ENCODE data around the gene PDCD1LG2.
"Not testable (repeated sequence)": the region's sequence is repeated elsewhere in the genome, so short reads cannot be mapped to it uniquely, and the experiment has no call there.

Gene PDCD1LG2

DNA sequence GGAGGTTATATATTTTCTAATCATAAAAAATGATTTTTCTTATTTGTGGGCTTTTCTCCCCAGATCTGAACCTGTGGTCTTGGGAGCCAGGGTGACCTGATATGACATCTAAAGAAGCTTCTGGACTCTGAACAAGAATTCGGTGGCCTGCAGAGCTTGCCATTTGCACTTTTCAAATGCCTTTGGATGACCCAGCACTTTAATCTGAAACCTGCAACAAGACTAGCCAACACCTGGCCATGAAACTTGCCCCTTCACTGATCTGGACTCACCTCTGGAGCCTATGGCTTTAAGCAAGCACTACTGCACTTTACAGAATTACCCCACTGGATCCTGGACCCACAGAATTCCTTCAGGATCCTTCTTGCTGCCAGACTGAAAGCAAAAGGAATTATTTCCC, 59.6 kb downstream of the PDCD1LG2 start:
- DNase-seq = no peak

DNA sequence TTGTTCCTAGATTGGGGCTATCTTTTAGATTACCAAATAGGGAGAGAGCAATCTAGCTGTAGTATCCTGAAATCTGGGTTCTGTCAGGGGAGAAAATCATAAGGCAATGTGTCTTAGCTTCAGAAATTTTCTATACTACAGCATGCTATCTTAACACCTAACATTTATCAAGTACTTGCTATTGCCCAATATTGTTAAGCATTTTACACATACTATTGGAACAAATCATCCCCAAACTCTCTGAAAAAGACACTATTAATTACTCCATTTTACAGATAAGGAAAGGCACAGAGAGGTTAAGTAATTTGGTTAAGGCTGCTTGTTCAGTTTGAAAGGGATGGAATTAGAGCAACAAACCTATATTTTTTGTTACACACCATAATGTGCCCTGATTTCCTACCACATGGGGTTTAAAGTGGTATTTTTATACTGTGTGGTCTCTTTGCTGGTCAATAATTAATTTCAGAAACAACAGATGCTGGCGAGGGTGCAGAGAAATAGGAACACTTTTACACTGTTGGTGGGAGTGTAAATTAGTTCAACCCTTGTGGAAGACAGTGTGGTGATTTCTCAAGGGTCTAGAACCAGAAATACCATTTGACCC, 61.4 kb downstream of the PDCD1LG2 start:
- DNase-seq = no peak

DNA sequence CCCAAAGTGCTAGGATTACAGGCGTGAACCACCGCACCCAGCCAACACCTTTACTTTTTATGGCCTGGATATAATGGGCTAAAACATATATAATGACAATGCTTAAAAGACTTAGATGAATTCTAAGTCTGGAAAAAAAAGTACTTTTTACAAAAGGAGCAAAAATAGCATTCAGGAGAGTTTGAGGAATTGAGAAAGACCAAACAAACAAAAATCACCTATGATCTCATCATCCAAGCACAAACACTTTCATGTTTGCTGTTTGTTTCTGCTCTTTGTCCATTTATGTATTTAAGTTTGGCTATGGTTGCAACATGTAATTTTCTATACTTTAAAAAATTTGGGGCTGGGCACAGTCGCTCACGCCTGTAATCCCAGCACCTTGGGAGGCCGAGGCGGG, 63.8 kb downstream of the PDCD1LG2 start:
- DNase-seq = no peak

DNA sequence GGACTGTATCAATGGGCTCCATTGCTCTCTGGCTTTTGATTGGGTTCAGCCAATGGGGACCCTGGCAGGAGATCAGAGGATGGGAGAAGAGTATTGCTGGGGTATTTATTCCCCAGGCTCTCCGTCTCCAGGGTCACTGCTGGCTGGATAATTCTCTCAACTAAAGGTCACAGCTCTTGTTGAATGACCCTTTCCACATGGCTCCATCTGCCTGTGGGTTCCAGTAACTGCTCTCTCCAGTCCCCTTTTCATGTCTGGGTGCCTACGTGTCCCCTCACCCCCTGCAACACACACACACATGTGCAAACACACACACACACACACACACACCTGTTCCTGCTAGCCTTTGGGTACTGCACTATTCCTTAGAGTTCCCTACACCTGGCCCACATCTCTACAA, 64.7 kb downstream of the PDCD1LG2 start:
- no peak for DNase-seq

DNA sequence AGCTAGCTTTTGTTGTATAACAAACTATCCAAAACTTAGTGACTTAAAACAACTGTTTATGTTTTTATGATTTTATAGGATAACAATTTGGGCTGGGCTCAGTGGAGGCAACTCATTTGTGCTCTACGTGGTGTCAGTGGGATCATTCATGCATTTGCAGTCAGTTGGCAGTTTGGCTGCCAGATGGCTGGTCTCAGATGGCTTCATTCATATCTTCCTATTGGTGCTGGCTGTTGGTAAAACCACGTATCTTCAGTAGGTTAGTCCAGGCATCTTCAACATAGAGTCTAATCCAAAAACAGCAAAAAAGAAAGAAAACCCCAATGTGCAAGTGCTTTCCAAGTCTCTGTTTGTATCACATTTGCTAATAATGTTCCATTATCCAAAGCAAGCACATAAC, 66.9 kb downstream of the PDCD1LG2 start:
- no peak for DNase-seq

DNA sequence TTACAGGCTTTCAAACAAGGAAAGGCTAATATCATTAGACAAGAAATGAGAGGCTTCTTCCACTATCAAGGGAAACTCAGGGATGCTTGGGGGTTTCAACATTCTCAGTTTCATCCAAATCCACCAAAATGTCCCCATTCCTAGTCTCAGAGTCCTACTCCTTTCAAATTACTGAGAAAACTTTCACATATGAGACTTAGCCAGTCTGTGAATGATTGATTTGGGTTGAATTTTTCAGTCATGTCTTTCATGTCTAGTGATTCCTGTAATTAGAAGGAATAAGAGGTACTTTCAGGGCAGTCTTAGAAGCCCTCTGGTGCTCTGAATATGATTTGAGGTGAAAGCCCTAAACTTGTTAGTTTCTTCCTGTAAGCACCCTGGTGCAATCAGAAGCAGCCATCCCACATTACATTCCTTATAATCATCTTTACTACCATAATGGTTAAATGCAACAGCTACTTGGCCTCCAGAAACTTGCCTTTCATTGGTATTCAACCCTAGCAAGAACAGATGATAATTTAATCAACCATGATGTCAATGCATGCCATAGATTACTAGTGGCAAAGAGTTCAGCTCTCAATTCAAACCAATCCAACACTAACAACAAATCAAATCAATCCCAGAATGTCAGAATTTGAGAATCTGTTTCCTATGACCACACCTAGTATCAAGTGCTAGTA, 67.8 kb downstream of the PDCD1LG2 start:
- DNase-seq = no peak

DNA sequence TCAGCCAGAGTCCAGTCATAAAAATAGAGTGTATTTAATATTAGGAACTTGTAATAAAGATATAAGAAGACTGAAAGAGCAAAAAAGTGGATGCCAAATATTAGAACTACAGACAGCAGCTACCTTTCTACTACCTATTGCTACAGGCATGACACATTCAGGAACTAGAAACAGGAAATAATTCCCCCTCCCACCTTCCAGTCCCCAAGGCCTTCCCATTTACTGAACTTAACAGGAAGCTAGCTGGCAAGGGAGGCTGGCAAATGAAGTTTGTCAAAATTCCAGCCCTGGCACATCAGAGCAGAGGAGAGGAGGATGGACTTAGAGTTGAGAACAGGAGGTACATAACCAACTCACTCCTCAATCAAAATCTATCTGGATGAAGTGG, 68.4 kb downstream of the PDCD1LG2 start:
- no peak for DNase-seq

DNA sequence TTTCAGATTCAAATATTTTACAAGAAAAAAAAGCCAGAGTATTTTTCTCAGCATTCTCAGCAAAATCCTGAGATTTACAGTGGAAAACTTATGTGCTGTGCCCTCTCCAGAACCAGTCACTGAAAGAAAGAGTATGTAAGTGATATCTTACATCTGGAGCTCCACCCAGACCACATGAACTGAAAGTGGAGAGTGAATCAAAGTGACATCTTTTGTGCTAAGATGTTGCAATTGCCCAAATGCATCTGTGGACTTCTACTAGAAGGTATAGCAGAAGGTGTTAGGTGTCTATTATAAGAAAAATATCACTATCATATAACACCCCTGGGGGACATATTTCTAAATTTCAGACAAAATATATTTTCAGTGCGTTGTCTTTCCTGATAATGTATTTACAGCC, 69.5 kb downstream of the PDCD1LG2 start:
- no peak for DNase-seq

DNA sequence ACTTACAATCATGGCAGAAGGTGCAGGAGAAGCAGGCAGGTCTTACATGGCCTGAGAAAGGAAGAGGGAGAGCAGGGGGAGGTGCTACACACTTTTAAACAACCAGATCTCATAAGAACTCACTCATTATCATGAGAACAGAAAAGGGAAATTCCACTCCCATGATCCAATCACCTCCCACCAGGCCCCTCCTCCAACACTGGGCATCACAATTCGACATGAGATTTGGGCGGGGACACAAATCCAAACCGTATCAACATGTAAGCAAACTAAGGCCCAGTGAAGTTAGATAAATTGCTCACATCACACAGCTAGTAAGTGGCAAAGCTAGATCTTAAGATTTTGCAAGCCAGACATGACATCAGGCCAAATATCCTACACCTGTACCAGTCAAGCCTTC, 70.3 kb downstream of the PDCD1LG2 start:
- DNase-seq = no peak

DNA sequence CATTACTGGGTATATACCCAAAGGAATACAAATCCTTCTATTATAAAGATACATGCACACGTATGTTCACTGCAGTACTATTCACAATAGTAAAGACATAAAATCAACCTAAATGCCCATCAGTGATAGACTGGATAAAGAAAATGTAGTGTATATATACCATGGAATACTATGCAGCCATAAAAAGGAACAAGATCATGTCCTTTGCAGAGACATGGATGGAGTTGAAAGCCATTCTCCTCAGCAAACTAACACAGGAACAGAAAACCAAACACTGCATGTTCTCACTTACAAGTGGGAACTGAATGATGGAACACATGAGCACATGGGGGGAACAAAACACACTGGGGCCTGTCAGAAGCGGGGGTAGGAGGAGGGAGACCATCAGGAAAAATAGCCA, 71.4 kb downstream of the PDCD1LG2 start:
- DNase-seq = not testable (repeated sequence)

DNA sequence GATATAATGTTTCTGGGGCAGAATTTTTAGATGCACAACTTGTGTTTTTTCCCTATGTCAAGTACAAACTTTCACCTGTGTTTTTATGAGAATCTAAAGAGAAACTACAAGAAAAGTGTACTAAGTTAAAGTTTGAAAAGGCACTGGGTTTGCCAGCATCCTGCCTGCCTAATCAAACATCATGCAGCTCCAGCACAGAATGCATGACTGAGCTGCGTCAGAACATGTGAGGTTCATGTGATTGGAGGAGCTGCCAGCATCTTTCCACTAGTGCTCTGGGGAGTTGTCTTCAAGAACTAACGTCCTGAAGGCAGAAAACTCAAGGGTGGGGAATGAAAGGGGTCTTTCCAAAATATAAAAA, 72.5 kb downstream of the PDCD1LG2 start:
- peak; percentile 58 for DNase-seq

DNA sequence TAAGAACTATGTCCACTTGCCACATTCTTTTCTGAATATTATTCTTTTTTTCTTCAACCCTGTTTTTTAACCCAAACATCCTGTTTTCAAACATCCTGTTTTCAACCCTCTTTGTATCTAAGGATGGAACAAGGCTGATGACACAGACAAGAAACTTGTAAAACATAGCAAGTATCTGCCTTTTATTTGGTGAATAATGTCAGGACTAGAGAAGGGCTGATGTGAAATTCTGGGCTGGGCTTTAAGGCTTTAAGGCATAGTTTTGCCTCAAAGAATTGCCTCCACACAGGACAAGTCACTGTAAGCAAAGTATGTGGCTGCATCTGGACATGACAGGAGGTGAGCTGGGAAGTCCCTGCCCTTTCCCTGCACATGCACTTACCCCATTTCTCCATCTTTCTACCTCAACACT, 76.1 kb downstream of the PDCD1LG2 start:
- DNase-seq = peak; percentile 16

DNA sequence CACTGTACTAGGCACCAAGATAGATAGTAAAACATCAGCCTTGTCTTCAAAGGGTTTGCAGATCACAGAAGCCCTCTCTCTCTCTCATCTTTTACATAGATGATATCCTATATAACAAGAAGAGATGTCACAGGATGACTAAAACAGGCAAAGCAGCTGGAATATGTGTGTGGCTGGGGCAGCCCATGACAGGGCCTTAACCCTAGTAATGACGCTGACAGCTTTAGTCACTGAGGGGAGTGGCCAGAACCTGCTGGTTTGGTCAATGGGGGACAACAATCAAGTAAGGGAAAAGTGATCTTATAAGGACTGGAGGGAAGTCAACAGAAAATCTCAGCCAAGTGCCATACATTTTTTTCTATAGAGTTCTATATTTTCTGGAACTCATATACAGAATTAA, 76.7 kb downstream of the PDCD1LG2 start:
- peak; percentile 52 for DNase-seq

DNA sequence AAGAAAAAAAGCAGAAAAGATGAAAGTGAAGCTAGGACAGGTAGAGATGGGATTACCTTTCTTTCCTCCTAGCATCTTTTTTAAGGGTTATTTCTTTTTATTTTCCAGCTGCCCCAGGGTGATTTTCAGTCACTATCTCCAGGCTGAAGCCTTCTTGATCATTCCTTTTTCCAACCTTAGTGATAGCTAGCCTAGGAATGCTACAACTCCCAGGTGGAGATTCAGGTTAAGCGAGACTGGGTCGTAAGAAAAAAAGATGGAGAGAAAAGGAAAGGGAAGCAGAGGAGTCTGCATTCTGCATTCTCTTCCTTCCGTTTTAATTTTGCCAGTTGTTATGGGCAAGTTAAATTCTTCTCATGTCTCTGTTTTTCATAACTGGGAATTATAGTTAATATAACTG, 81.9 kb downstream of the PDCD1LG2 start:
- no peak for DNase-seq

DNA sequence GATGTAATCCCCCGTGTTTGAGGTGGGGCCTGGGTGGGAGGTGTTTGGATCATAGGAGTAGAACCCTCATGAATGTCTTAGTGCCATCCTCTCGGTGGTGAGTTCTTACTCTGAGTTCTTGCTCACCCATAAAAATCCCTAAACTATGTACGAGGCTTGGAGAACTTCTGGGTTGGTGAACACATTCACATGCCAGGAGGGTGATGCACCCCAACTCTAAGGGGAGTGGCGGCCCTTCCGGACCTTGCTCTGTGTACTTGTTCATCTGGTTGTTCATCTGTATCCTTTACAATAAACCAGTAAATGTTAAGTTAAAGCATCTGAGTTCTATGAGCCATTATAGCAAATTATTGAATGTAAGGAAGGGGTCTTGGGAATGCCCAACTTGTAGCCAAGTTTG, 82.6 kb downstream of the PDCD1LG2 start:
- no peak for DNase-seq

DNA sequence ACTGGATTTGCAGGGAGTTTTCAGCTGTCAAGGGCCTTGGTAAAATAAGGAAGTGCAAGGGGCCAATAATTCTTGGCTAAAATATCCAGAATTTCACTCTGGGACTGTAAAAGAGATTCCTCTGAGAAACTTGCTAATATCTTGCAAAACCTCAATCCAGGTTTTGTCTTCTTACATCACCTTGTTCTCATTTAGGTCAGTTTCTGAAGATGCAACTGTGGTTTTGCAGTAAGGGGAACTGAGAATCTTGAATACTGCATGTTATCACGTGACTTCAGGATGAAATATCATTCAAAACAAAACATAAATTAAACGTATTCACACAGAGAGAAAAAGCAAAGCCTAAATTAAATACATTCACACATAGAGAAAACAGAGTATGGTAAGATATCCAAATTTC, 83.6 kb downstream of the PDCD1LG2 start:
- no peak for DNase-seq

DNA sequence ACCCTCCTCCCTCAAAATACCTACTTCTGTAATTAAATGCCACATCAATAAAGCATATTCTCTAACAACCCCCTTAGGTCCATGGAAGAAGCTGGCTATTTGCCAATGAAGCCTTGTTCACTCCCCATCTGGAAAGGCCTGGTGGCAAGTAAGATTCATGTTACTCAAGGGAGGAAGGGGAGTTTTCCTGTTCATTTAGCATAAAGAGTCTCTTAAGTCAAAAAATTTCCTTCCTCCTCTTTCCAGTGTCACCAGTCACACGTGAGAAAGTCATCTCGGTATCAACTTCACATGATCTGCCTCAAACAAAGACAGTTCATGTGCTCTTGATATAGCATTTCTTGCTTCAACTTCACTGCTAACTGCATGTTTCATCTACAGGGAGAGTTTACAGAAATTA, 85.8 kb downstream of the PDCD1LG2 start:
- DNase-seq = no peak

DNA sequence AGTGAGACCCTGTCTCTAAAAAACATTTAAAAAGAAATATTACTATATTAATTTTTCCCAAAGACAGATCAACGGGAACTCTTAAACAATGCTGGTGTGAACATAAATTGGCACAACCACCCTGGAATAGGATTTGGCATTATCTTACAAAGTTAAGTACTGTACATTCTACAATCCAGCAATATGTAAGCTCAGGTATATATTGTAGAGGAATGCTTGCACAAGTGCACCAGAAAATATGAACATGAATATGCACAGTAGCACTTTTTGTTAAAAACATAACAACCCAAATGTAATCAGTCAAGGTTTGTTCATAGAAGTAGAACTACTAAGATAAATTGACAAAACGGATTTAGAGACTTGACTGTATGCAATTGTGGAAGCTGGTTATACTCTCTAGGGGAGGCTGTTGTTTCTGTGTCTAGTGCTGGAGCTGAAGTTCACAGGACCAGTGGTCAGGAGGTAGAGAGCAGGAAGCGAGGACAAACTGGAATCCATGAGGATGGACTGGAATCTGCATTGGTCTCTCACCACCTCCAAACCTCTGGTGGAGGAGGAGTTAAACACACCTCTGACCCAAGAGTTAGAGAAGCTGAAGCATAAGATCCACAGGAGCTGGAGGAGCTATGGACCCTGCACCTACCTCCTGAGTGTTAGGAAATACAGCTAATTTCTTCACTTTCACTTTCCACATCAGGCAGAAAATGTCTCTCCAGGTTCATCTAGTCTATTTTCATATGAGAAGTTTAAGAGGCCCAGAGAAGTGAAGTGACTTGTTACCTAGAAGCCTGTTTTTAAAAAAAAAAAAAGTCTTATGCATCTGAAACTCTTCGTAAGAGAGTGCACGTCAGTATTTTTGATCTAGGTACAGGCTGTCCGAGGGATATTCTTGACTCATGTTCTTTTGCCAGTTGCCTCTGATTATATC, 98.2 kb downstream of the PDCD1LG2 start:
- no peak for DNase-seq

DNA sequence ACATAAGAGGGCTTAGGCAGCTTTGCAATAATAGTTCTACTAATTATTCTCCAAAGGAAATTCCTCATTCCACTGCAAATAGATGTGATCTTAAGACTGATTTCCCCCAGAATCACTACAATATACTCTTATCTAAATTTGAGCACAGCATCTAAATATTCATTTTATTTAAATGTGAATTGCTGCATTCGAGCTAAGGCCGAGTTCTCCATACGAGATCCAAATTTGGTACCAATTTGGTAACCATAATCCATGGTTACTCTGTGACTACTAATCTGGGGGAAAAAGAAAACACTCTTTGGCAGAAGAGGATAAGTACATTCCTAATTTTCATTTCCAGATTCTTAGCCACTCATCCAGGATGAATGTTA, 98.9 kb downstream of the PDCD1LG2 start:
- DNase-seq = no peak

DNA sequence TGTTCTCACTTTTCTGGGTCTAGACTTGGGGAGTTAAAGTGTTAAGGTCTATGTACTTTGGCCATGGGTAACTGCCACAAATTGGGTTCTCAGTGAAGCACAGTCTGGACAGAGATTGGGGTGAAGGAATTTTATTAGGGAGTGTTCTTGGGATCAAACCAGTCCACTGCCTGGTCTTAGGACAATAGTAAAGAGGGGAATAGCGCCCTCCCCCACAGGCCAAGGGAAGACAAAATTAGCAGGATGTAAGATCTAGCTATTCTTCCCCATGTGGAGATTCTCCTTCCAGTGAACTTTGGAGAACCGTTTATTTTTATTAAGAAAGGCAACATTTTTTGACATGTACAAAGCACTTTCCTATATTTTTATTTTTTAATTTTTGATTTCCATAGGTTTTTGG, 100.2 kb downstream of the PDCD1LG2 start:
- no peak for DNase-seq

DNA sequence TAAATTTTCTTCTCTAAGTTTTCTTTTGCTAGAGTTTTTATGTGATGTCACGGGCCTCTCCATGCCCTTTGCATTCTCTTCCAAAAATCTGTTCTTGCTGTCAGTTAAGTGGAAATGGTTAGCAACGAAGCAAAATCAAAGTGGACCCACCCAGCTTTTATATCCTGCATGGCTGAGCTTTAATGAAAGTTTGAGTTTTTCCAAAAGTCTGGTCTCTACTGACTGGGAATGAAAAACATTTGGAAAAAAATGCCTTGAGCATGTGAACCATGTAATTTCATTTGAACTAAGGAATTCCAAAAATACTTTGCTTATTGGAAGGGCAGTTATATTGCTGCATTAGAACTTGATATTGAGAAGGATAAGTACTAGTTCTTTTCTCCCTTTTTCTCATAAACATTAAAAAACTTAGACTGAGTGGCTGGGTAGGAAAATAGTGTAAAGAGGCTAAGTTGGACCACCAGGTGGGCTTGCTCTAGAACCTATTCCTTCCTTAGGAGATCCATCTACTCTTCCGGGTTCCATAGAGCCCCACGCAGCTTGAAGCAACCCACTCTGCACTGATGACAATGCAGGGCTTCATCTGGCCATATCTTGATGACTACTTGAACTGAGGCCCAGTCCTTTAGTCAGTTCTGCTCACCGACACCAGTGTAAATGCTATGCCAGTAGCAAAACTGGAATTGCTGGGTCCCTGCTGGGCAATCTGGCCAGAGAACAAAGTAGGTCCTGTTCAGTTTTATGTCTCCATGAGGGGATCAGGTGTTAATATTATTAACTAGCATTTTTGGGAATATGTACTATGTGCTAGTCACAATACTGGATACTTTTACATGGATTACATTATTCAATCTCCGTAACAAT, 101.2 kb downstream of the PDCD1LG2 start:
- DNase-seq = no peak

DNA sequence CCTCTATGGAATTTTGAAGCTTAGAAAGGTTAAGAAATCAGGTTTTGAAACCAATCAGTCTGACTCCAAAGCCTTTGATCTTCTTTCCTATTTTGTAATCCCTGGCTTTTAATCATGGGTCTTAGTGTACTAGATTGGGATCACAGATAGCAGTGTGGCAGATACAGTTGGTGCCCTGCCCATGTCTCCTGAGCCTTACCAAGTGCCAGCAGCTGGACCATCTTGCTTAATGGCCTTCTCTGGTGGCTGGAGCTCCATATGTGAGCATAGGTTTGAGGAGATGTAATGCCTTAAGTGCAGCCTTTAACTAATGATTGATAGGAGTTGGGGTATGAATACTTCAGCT, 101.8 kb downstream of the PDCD1LG2 start:
- DNase-seq = no peak

DNA sequence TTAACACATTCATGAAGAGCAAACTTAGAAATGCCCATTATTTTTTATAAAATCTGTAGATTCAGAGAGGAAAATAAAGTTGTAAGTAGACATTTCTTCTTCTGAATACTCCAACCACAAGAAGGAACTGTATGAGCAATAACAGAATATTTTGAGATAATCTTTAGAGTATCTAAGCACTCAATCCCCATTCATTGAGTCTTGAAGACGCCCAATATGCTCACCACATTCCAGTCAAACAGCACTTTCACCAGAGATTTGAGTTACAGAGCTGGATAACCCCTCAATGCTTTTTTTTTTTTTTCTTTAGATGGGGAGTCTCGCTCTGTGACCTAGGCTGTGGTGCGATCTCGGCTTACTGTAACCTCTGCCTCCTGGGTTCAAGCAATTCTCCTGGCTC, 103.9 kb downstream of the PDCD1LG2 start:
- no peak for DNase-seq

Measured in CD4-positive, alpha-beta T cell treated with Interleukin-17A for 4 hours (primary cell).